Tibial nerve (tissue), 4 donors: ENCODE measurements around the gene RBM28. TPM values are rescaled to one million over a fixed set of nuclear protein-coding genes. Genes with fewer than 3 reads are reported as not detected.
A peak's percentile ranks its signal among the peaks of the same experiment; 100 is the strongest.

ENCODE experiments used
- DNase-seq, 2 donors: peaks; one replicate each; pipeline ENCODE4 v3.0.0-alpha.2; 2019; ENCODE audit warnings: low spot score in 2 of 2
- H3K27ac ChIP-seq, 4 donors: fragments of 200-600 bp; sonication (generic) in 3 of 4; one replicate each; pipeline ENCODE4 v1.5.1; 2017 to 2019; ENCODE audit warnings: mild to moderate bottlenecking in 1 of 4
- H3K27me3 ChIP-seq, 2 donors: fragments of 200-600 bp; sonication (generic) in 1 of 2; one replicate each; pipeline versions ENCODE4 v1.5.1 to v1.6.0; 2017 to 2019
- H3K36me3 ChIP-seq, 3 donors: fragments of 200-600 bp; sonication (generic); one replicate each; pipeline ENCODE4 v1.5.1; 2018 to 2019
- H3K4me1 ChIP-seq, 4 donors: fragments of 200-600 bp; sonication (generic) in 3 of 4; one replicate each; pipeline ENCODE4 v1.5.1; 2017 to 2019
- H3K4me3 ChIP-seq, 4 donors: fragments of 200-600 bp; sonication (generic) in 3 of 4; one replicate each; pipeline ENCODE4 v1.5.1; 2017 to 2019; ENCODE audit warnings: mild to moderate bottlenecking in 1 of 4, moderate library complexity in 1 of 4
- H3K9me3 ChIP-seq, 4 donors: fragments of 200-600 bp; sonication (generic) in 3 of 4; one replicate each; pipeline ENCODE4 v1.5.1; 2017 to 2019
- CTCF ChIP-seq, 5 experiments: fragments of 200-600 bp in 3 of 5; fragments of 450-650 bp in 2 of 5; sonication (generic) in 3 of 5; IDR thresholded peaks; one replicate each; pipeline ENCODE4 v1.5.1; 2016 to 2019; ENCODE audit warnings: antibody characterized with exemption in 5 of 5, mild to moderate bottlenecking in 3 of 5, moderate library complexity in 2 of 5
- EP300 ChIP-seq, 2 donors: sonication (generic); formaldehyde crosslinking; IDR thresholded peaks; one replicate each; pipeline ENCODE4 v1.6.1; 2017; ENCODE audit warnings: antibody characterized with exemption in 2 of 2, mild to moderate bottlenecking in 1 of 2
- POLR2A ChIP-seq, 2 donors: fragments of 450-650 bp; IDR thresholded peaks; one replicate each; pipeline ENCODE4 v1.6.1; 2017; ENCODE audit warnings: antibody characterized with exemption in 2 of 2, mild to moderate bottlenecking in 2 of 2, moderate library complexity in 2 of 2
- WGBS, 2 donors: methylation state at CpG; one replicate each; pipeline ENCODE4 v1.1.5; 2018; 5-methylcytosine and 5-hydroxymethylcytosine counted together
- total RNA-seq, 4 donors: library from RNA; depleted of rRNA; stranded (reverse); fragments of >200 nt; gene quantifications; one replicate each; pipeline ENCODE4 v1.1.0, GENCODE V29; 2016

Gene RBM28
- total RNA-seq, 4 donors from 2014 or later = 25.1 to 89.4 (median 51.0) TPM

DNA sequence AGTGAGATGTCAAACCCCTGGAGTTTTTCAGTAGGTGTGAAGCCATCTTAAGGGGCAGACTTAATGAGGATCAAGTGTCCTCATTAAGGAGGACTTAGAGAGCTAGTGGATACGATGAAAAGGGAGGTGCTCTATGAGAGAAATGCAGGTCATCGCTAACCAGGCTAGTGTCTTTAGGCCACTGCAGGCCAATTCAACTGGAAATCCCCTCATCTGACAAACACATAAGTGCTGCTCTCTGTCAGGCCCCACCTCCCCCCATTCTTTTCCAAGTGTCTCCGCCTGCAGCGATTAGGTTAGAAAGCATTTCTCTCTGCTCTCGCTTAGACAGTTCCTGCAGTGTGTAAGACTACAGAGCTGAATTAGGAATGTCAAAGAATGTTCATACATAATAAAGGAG, 33.7 kb downstream of the RBM28 start:
- Histone ChIP-seq H3K4me3 (no peak overlapping the region), H3K36me3 (peaks cover 0 to 100% (median 27%) of the 10 kb centered on the region in 3 donors), H3K9me3 (no peaks in the 10 kb centered on the region), H3K4me1 (no peaks in the 10 kb centered on the region), H3K27ac (no peak overlapping the region), H3K27me3 (no peaks in the 10 kb centered on the region)
- DNase-seq = no peak
- WGBS, 2 donors = 83 to 86% methylated on average over 5 of the region's 5 CpGs
- TF ChIP-seq EP300 (IDR thresholded peaks at IDR 0.05) (no peak), POLR2A (IDR thresholded peaks at IDR 0.05) (no peak), CTCF (IDR thresholded peaks at IDR 0.05) (no peak)

- DNase-seq = no peak
- peaks cover 0 to 99% (median 27%) of the 10 kb centered on the region in 3 donors for H3K36me3 ChIP-seq
- no peaks in the 10 kb centered on the region for H3K4me1 ChIP-seq
- H3K9me3 ChIP-seq = no peaks in the 10 kb centered on the region
- H3K4me3 ChIP-seq = no peak overlapping the region
- no peaks in the 10 kb centered on the region for H3K27me3 ChIP-seq
- TF ChIP-seq CTCF (IDR thresholded peaks at IDR 0.05) = no peak
- no peak for TF ChIP-seq POLR2A (IDR thresholded peaks at IDR 0.05)
- TF ChIP-seq EP300 (IDR thresholded peaks at IDR 0.05) = no peak
- WGBS, 2 donors = 94 to 97% methylated on average over 6 of the region's 6 CpGs
- H3K27ac ChIP-seq = no peak overlapping the region
Observed at GRCh38 chr7:128309124-128309523, 34.6 kb downstream of the RBM28 start.

GRCh38 chr7:128307061-128307460, 36.6 kb downstream of the RBM28 start:
- WGBS, 2 donors = 85 to 92% methylated on average over 2 of the region's 2 CpGs
- H3K36me3 ChIP-seq = peaks cover 0 to 97% (median 17%) of the 10 kb centered on the region in 3 donors

GRCh38 chr7:128304212-128304611, 39.5 kb downstream of the RBM28 start:
- Histone ChIP-seq H3K4me1 (peaks cover 0 to 12% (median 0%) of the 10 kb centered on the region in 4 donors), H3K4me3 (no peak overlapping the region), H3K36me3 (peaks cover 0 to 88% (median 6%) of the 10 kb centered on the region in 3 donors), H3K27ac (peak overlapping the region in 1 of 4 donors; percentile 55), H3K27me3 (no peaks in the 10 kb centered on the region), H3K9me3 (no peaks in the 10 kb centered on the region)
- TF ChIP-seq CTCF (IDR thresholded peaks at IDR 0.05) = no peak
- 63 to 80% methylated on average over 1 of the region's 1 CpG for WGBS, 2 donors
- DNase-seq = no peak

More at GRCh38 chr7:128307061-128307460, 36.6 kb downstream of the RBM28 start:
- no peak overlapping the region for H3K4me3 ChIP-seq
- H3K27ac ChIP-seq = no peak overlapping the region
- TF ChIP-seq POLR2A (IDR thresholded peaks at IDR 0.05) = no peak
- TF ChIP-seq EP300 (IDR thresholded peaks at IDR 0.05) = no peak
- TF ChIP-seq CTCF (IDR thresholded peaks at IDR 0.05) = no peak
- no peaks in the 10 kb centered on the region for H3K4me1 ChIP-seq
- no peaks in the 10 kb centered on the region for H3K27me3 ChIP-seq
- no peaks in the 10 kb centered on the region for H3K9me3 ChIP-seq
- no peak for DNase-seq

DNA sequence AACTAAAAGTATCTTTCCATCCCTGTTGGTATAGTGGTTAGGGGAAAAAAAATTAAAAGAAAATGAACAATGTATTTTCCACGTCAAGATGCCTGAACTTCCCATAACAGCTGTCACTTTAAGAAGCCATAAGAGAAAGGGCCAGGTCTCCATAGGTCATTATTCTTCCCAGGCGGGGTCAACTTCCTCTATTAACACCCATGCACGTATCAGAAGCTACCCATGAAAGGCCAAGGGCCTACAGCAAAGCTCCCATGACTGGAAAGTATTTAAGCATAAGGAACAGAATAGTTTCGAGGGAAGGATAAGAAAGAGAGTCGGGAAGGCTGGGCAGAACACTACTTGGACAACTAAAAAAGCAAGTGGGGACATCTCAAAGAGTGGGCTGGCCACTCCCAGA, 40.1 kb downstream of the RBM28 start:
- H3K9me3 ChIP-seq = no peaks in the 10 kb centered on the region
- WGBS, 2 donors = 72 to 74% methylated on average over 5 of the region's 5 CpGs
- no peak overlapping the region for H3K27ac ChIP-seq
- DNase-seq = no peak
- TF ChIP-seq EP300 (IDR thresholded peaks at IDR 0.05) = no peak
- TF ChIP-seq CTCF (IDR thresholded peaks at IDR 0.05) = no peak
- TF ChIP-seq POLR2A (IDR thresholded peaks at IDR 0.05) = no peak
- H3K36me3 ChIP-seq = peaks cover 0 to 82% (median 5%) of the 10 kb centered on the region in 3 donors
- H3K4me1 ChIP-seq = peaks cover 0 to 15% (median 0%) of the 10 kb centered on the region in 4 donors
- no peak overlapping the region for H3K4me3 ChIP-seq
- H3K27me3 ChIP-seq = no peaks in the 10 kb centered on the region
